ENCODE results near the gene CCDC92. TPM values are rescaled to one million over a fixed set of nuclear protein-coding genes. Genes with fewer than 3 reads are reported as not detected.

Gene CCDC92
- polyA plus RNA-seq, 1 experiment: 52.2 TPM

DNA sequence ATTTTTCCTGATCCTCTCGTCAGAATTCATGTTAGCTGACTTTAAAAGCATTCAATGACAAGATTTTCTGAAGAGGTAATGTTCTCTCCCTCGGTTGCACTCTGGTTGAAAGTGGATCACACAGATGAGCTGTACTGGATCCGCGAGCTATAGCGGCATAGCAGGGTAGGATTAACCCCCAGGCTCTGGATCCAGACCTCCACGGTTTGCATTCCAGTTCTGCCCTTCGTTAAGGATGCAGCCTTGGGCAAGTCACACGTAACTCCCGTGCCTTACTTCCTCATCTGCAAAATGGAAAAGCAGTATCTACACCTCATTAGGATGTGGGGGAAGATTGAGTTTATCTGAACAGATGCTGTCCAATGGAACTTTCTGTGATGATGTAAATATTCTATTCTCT, 13.8 kb downstream of the CCDC92 start:
- Histone ChIP-seq H3K27ac (ENCODE audit: low read depth, low read length) (no peak overlapping the region), H3K9me3 (ENCODE audit: control insufficient read depth, insufficient read depth, low read length) (peaks cover 3% of the 10 kb centered on the region; the same call in 1 of the 2 replicates), H3K4me3 (ENCODE audit: low read depth, low read length) (no peak overlapping the region), H3K27me3 (ENCODE audit: control insufficient read depth, insufficient read depth, low read length) (no peaks in the 10 kb centered on the region)
- no peak for DNase-seq (ENCODE audit: low read depth, low spot score)
- POLR2A ChIA-PET: no interaction called here
- CTCF ChIA-PET: no interaction called here
- TF ChIP-seq, protein P1, sequence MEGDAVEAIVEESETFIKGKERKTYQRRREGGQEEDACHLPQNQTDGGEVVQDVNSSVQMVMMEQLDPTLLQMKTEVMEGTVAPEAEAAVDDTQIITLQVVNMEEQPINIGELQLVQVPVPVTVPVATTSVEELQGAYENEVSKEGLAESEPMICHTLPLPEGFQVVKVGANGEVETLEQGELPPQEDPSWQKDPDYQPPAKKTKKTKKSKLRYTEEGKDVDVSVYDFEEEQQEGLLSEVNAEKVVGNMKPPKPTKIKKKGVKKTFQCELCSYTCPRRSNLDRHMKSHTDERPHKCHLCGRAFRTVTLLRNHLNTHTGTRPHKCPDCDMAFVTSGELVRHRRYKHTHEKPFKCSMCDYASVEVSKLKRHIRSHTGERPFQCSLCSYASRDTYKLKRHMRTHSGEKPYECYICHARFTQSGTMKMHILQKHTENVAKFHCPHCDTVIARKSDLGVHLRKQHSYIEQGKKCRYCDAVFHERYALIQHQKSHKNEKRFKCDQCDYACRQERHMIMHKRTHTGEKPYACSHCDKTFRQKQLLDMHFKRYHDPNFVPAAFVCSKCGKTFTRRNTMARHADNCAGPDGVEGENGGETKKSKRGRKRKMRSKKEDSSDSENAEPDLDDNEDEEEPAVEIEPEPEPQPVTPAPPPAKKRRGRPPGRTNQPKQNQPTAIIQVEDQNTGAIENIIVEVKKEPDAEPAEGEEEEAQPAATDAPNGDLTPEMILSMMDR (IDR thresholded peaks at IDR 0.05; ENCODE audit: low read depth, low read length): no peak

DNA sequence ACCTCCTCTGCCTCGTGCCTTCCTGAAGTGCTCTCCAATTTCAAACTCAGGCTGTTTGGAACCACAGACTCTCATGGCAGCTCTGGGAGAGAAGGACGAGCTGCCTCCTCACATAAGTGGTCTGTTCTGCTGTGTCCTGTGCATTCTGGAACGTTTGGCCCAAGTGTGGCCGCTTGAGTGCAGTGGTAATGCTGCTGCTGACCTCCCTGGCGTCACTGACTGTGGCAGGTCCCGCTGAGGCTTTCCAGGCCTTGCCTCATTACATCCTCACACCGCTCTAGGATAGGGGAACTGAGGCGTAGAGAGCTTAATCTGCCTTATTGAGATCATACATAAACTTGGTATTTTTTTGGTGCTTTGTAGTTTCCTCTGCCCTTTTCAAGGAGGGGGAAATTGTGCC, 14.2 kb downstream of the CCDC92 start:
- peaks cover 3% of the 10 kb centered on the region; the same call in 1 of the 2 replicates for H3K9me3 ChIP-seq (ENCODE audit: control insufficient read depth, insufficient read depth, low read length)
- no peak overlapping the region for H3K27ac ChIP-seq (ENCODE audit: low read depth, low read length)
- POLR2A ChIA-PET: no interaction called here
- no peak for DNase-seq (ENCODE audit: low read depth, low spot score)
- H3K27me3 ChIP-seq (ENCODE audit: control insufficient read depth, insufficient read depth, low read length): no peaks in the 10 kb centered on the region
- CTCF ChIA-PET: no interaction called here
- TF ChIP-seq, protein P1 (IDR thresholded peaks at IDR 0.05; ENCODE audit: low read depth, low read length): no peak
- no peak overlapping the region for H3K4me3 ChIP-seq (ENCODE audit: low read depth, low read length)

DNA sequence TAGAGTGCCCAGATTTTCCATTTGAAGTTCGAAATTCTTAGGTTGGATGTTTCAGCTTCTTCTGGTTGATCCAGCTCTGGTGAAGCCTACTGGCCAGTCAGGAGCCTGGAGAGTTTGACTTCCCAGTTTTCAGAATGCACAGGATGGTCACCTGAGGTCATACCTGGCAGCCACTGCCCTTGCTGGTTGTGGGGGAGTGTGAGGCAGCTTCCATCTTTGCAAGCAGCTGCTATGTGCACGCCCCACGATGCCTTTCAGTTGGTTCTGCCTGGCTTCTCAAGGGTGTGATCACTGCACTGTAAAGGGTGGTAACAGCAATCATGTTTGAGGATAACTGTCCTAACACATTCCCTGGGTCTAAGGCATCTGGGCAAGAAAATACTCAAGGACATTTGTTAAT, 15.4 kb downstream of the CCDC92 start:
- POLR2A ChIA-PET: no interaction called here
- DNase-seq (ENCODE audit: low read depth, low spot score): no peak
- CTCF ChIA-PET: no interaction called here
- Histone ChIP-seq H3K27me3 (ENCODE audit: control insufficient read depth, insufficient read depth, low read length) (no peaks in the 10 kb centered on the region), H3K4me3 (ENCODE audit: low read depth, low read length) (no peak overlapping the region), H3K9me3 (ENCODE audit: control insufficient read depth, insufficient read depth, low read length) (peaks cover 3% of the 10 kb centered on the region; the same call in 1 of the 2 replicates), H3K27ac (ENCODE audit: low read depth, low read length) (no peak overlapping the region)
- TF ChIP-seq, protein P1 (IDR thresholded peaks at IDR 0.05; ENCODE audit: low read depth, low read length): no peak

DNA sequence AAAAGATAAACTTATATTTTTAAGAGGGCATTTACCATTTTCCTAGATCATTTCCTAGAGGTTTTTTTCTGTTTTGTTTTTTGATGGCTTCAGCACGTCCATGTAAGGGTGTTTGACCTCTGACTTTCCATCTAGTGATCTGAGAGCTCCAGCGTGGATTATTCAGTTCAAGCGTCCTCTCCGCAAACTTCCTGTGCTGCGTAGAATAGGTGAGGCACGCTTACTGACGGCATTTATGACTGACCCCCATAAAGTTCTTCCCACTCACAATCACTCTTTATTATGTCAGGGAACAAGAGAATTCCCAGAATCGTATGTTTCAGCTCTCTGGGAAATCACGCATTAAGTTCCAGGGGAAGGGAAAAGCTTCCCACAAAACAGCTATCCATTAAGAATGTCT, 16.4 kb downstream of the CCDC92 start:
- ChIA-PET POLR2A (no interaction called here), CTCF (interaction anchor here (1.5 kb wide), 1 partner anchor 28 kb away, joined by 6 read pairs; no protein-coding TSS in a partner anchor)
- H3K27ac ChIP-seq (ENCODE audit: low read depth, low read length): no peak overlapping the region
- H3K27me3 ChIP-seq (ENCODE audit: control insufficient read depth, insufficient read depth, low read length): no peaks in the 10 kb centered on the region
- peaks cover 3% of the 10 kb centered on the region; the same call in 1 of the 2 replicates for H3K9me3 ChIP-seq (ENCODE audit: control insufficient read depth, insufficient read depth, low read length)
- H3K4me3 ChIP-seq (ENCODE audit: low read depth, low read length): no peak overlapping the region
- no peak for DNase-seq (ENCODE audit: low read depth, low spot score)
- TF ChIP-seq, protein P1 (IDR thresholded peaks at IDR 0.05; ENCODE audit: low read depth, low read length): no peak

DNA sequence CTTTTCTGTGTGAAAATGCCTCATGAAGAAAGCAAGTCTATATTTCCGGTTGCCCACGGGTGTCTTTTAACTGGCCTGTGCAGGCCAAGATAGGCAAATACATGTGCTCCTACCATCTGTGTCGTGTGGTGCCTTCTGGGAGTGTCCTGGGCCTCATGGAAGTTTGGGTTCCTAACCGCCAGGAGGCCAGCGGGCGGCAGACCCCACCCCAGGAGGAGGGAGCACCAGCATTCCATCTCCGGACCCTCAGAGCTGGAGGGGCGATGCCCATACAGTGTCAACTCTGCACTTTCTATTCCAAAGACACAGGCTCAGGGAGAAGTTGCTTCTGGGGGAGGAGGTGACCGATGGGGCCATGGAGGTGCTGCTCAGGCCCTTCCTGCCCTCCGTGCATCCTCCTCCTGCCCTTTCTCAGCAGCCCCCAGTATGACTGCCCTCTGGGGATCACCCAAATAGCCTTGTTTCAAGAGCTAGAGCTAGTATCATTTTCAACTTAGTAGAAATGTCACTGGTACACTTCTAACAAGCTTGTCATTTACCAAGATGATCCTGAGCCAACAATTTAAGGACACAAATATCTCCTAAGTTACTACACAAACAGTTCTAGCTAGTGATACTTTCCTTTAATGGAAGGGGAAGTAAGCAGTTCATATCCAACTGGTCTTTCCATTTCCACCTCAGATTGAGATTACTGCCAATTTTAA, 17.8 kb downstream of the CCDC92 start:
- peaks cover 8% of the 10 kb centered on the region; the same call in 1 of the 2 replicates for H3K9me3 ChIP-seq (ENCODE audit: control insufficient read depth, insufficient read depth, low read length)
- H3K4me3 ChIP-seq (ENCODE audit: low read depth, low read length): no peak overlapping the region
- H3K27ac ChIP-seq (ENCODE audit: low read depth, low read length): no peak overlapping the region
- TF ChIP-seq, protein P1 (IDR thresholded peaks at IDR 0.05; ENCODE audit: low read depth, low read length): no peak
- ChIA-PET CTCF (interaction anchor here (1.2 kb wide), 1 partner anchor 11 kb away, joined by 4 read pairs; no protein-coding TSS in a partner anchor), POLR2A (no interaction called here)
- no peak for DNase-seq (ENCODE audit: low read depth, low spot score)
- H3K27me3 ChIP-seq (ENCODE audit: control insufficient read depth, insufficient read depth, low read length): no peaks in the 10 kb centered on the region

All from AG04450 (cell line).